ENCODE data around the gene ANKRD7. TPM values are rescaled to one million over a fixed set of nuclear protein-coding genes. Genes with fewer than 3 reads are reported as not detected.
A peak's percentile ranks its signal among the peaks of the same experiment; 100 is the strongest.

Gene ANKRD7
- total and polyA plus RNA-seq, 8 donors = 0.28 to 1.2 (median 0.63) TPM

DNA sequence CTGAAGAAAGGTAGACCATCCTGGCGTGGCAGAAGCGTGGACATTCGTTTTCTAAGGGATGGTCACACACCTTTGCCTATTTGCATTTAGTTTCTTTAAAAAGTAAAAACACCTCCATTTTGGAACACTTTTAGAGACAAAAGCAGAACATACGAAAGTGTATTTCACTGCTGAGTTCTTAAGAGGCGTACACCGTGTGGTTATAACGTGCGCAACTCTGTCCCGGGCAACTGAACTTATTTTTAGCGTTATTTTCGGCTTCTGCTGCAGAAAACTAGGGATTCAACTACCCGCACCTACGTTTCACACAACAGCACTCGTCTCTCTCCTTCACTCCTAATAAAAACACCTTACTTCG is 41.1 kb upstream of the ANKRD7 start:
- DNase-seq = no peak
- intact Hi-C loops (cut with DNase I) = no loop called here
- FAIRE-seq = no peak
- peaks cover 0 to 20% (median 19%) of the 10 kb centered on the region in 3 donors for H3K4me1 ChIP-seq
- peak overlapping the region; percentile 65 to 88 (median 84) for H3K4me3 ChIP-seq
- H3K36me3 ChIP-seq = no peaks in the 10 kb centered on the region
- H3K27ac ChIP-seq = peak overlapping the region; percentile 75 to 93 (median 87)
- TF ChIP-seq, protein P1, sequence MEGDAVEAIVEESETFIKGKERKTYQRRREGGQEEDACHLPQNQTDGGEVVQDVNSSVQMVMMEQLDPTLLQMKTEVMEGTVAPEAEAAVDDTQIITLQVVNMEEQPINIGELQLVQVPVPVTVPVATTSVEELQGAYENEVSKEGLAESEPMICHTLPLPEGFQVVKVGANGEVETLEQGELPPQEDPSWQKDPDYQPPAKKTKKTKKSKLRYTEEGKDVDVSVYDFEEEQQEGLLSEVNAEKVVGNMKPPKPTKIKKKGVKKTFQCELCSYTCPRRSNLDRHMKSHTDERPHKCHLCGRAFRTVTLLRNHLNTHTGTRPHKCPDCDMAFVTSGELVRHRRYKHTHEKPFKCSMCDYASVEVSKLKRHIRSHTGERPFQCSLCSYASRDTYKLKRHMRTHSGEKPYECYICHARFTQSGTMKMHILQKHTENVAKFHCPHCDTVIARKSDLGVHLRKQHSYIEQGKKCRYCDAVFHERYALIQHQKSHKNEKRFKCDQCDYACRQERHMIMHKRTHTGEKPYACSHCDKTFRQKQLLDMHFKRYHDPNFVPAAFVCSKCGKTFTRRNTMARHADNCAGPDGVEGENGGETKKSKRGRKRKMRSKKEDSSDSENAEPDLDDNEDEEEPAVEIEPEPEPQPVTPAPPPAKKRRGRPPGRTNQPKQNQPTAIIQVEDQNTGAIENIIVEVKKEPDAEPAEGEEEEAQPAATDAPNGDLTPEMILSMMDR (IDR thresholded peaks at IDR 0.05) = no peak
- H3K9me3 ChIP-seq = no peaks in the 10 kb centered on the region
- H3K27me3 ChIP-seq = no peaks in the 10 kb centered on the region
- WGBS, 2 donors = 0% methylated on average over 15 of the region's 15 CpGs
- ATAC-seq = peak; percentile 8 to 19 (median 12)

DNA sequence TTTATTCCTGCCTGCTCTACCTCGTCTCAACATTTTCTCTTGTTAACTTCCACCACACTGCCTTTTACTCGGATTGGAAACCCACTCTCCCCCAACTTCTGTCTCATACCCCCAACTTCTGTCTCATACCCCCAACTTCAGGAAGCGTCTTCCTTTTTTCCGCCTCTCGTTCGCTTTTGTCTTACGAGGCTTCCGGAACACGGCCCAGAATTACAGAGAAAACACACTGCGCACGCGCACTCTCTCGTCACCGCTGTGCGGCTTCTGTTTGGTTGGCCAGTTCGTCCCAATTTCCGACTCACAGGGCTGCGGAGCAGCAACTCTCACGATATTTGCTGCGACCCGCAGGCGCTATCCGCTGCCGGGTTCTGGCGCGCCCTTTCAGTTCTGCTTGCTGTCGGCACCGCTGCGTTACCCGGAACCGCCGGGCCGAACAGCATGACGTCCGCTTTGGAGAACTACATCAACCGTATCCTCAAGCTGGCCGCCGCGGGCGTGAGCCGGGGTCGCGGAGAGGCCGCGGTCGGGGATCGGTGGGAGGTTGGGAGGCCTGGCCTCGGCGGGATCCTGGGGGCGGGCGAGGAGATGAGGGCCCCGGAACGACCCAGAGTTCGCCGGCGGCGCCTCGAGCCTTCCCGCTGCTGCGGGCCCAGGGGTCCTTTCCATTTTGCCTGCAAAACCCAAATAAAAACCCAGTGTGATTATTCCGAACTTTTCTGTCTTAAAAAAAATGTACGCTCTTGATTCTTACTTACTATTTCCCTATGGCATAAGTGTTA is 40.5 kb upstream of the ANKRD7 start, which contains the start of gene LSM8:
TSS of gene LSM8 (plus strand) at position 379 of the 779 bp plus-strand sequence. CDS start at position 439, 60 bp downstream.
- Histone ChIP-seq H3K36me3 (no peaks in the 10 kb centered on the region), H3K9me3 (no peaks in the 10 kb centered on the region), H3K27ac (peak within 1 kb of the TSS; percentile 75 to 93 (median 87)), H3K4me3 (peak within 1 kb of the TSS; percentile 65 to 88 (median 84)), H3K27me3 (no peaks in the 10 kb centered on the region), H3K4me1 (peaks cover 0 to 20% (median 19%) of the 10 kb centered on the region in 3 donors)
- FAIRE-seq (peak; percentile 82), DNase-seq (peak; percentile 94 to 99 (median 97)), ATAC-seq (peak; percentile 97 to 99 (median 99))
- intact Hi-C loops (cut with DNase I) = no loop called here
- TF ChIP-seq, protein P1 (IDR thresholded peaks at IDR 0.05) = no peak
- 0% methylated on average over 61 to 62 of the region's 62 CpGs for WGBS, 2 donors

DNA sequence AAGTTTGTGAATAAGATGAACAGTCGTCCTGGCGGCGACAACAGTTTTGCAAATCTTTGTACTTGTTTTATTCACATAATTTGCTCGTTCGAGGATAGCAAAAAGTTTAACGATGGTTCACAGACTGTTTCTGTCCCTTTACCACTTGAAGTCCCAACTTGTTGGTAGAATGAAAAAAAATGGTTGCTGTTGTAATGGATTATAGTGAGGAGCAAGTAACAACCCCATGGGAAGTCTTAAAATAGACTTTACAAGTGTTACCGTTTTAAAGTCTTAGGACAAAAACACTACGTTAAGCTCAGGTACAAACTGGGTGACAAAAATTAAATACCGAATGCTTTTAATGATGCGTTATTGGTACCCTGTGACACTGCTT is 40.0 kb upstream of the ANKRD7 start:
- Histone ChIP-seq H3K4me3 (peak overlapping the region; percentile 65 to 88 (median 84)), H3K27ac (peak overlapping the region in 3 of 4 donors; percentile 84 to 93 (median 90)), H3K27me3 (no peaks in the 10 kb centered on the region), H3K36me3 (no peaks in the 10 kb centered on the region), H3K9me3 (no peaks in the 10 kb centered on the region), H3K4me1 (peaks cover 0 to 20% (median 19%) of the 10 kb centered on the region in 3 donors)
- no peak for DNase-seq
- no peak for FAIRE-seq
- intact Hi-C loops (cut with DNase I) = no loop called here
- TF ChIP-seq, protein P1 (IDR thresholded peaks at IDR 0.05) = no peak
- WGBS, 2 donors = 4 to 5% methylated on average over 10 of the region's 10 CpGs
- ATAC-seq = no peak

DNA sequence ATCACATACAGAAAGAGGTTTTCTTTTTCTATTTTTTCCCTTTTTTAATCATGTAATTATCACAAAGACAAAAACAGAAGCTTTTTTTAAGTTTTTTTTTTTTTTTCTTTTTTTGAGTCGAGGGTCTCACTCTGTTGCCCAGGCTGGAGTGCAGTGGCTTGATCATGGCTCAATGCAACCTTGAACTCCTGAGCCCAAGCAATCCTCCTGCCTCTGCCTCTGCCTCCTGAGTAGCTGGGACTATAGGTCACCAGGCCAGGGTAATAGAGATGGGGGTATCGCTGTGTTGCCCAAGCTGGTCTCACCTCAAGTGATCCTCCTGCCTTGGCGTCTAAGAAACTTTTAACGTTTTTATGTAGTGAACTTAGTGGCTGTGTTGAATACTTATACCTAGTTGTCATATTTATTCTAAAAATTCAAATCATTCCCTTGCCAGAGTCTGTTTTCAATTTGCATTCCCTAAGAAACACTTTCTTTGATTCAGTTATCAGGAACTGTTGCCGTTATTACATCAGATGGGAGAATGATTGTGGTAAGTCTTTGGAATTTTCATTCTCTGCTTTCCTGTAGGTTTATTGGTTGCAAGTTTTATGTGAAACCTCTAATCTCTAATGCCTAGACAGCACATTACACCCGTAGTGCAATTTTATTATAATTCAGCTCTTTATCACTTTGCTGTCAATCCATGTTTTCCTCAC is 39.2 kb upstream of the ANKRD7 start:
- 64 to 73% methylated on average over 6 of the region's 6 CpGs for WGBS, 2 donors
- Histone ChIP-seq H3K4me3 (peak overlapping the region in 3 of 4 donors; percentile 65 to 88 (median 82)), H3K27me3 (no peaks in the 10 kb centered on the region), H3K36me3 (no peaks in the 10 kb centered on the region), H3K4me1 (peaks cover 0 to 20% (median 19%) of the 10 kb centered on the region in 3 donors), H3K27ac (no peak overlapping the region), H3K9me3 (no peaks in the 10 kb centered on the region)
- ATAC-seq = no peak
- intact Hi-C loops (cut with DNase I) = no loop called here
- no peak for FAIRE-seq
- TF ChIP-seq, protein P1 (IDR thresholded peaks at IDR 0.05) = no peak
- DNase-seq = no peak

Measured in pancreas (tissue), 10 donors.